GM23338 (cell line): ENCODE results near the gene GPR61. TPM values are rescaled to one million over a fixed set of nuclear protein-coding genes. Genes with fewer than 3 reads are reported as not detected.

Experiments
- ATAC-seq: fragments of 200-7000 bp; cut with Tn5 transposase; 3 replicates; pipeline ENCODE4 v1.9.1; 2020
- DNase-seq: peaks from one replicate; pipeline ENCODE4 v3.0.0-alpha.2; 2015; ENCODE audit warnings: low spot score
- H2AFZ ChIP-seq: fragments of 200-600 bp; sonication (generic); 2 replicates; pipeline ENCODE4 v1.8.0; 2016; ENCODE audit warnings: antibody characterized with exemption, mild to moderate bottlenecking, moderate library complexity
- H3F3A ChIP-seq: fragments of 200-600 bp; sonication (generic); replicated peaks from 2 replicates; pipeline ENCODE4 v1.8.0; 2017; ENCODE audit warnings: antibody characterized with exemption, mixed run types, low read depth
- H3K27ac ChIP-seq: fragments of 200-600 bp; sonication (generic); 2 replicates; pipeline ENCODE4 v1.6.1; 2016; ENCODE audit warnings: low read depth
- H3K27me3 ChIP-seq: fragments of 200-600 bp; sonication (generic); 2 replicates; pipeline ENCODE4 v1.8.0; 2016; ENCODE audit warnings: mild to moderate bottlenecking, mixed run types, moderate library complexity; ENCODE audit not compliant: insufficient read depth
- H3K36me3 ChIP-seq: fragments of 200-600 bp; sonication (generic); 2 replicates; pipeline ENCODE4 v1.8.0; 2016; ENCODE audit warnings: mild to moderate bottlenecking; ENCODE audit not compliant: insufficient read depth
- H3K4me1 ChIP-seq: fragments of 200-600 bp; sonication (generic); 2 replicates; pipeline ENCODE4 v1.8.0; 2016; ENCODE audit warnings: mild to moderate bottlenecking, moderate library complexity; ENCODE audit not compliant: insufficient read depth
- H3K4me2 ChIP-seq: fragments of 200-600 bp; sonication (generic); 2 replicates; pipeline ENCODE4 v1.7.1; 2017; ENCODE audit warnings: mixed run types
- H3K4me3 ChIP-seq: fragments of 200-600 bp; sonication (generic); 2 replicates; pipeline ENCODE4 v1.6.1; 2016; ENCODE audit warnings: mixed run types
- H3K79me2 ChIP-seq: fragments of 200-600 bp; sonication (generic); replicated peaks from 2 replicates; pipeline ENCODE4 v1.8.0; 2017; ENCODE audit warnings: mild to moderate bottlenecking; ENCODE audit not compliant: insufficient read depth
- H3K9me2 ChIP-seq: fragments of 200-600 bp; sonication (generic); 2 replicates; pipeline ENCODE4 v1.8.0; 2017; ENCODE audit not compliant: insufficient read depth
- H4K20me1 ChIP-seq: fragments of 200-600 bp; sonication (generic); replicated peaks from 2 replicates; pipeline ENCODE4 v1.8.0; 2017; ENCODE audit warnings: mild to moderate bottlenecking; ENCODE audit not compliant: insufficient read depth
- H3K27ac Mint-ChIP-seq: 2 replicates; pipeline ENCODE4 v1.8.0; 2020; ENCODE audit warnings: inconsistent platforms, mild to moderate bottlenecking, moderate library complexity, mixed read lengths
- H3K27me3 Mint-ChIP-seq: 3 replicates; pipeline ENCODE4 v1.8.0; 2022; ENCODE audit warnings: low read depth, mild to moderate bottlenecking, moderate library complexity, mixed read lengths, inconsistent platforms; ENCODE audit not compliant: insufficient read depth, poor library complexity
- H3K36me3 Mint-ChIP-seq: 3 replicates; pipeline ENCODE4 v1.8.0; 2021; ENCODE audit warnings: low read depth, mild to moderate bottlenecking, inconsistent platforms, moderate library complexity, mixed read lengths
- H3K4me1 Mint-ChIP-seq: 3 replicates; pipeline ENCODE4 v1.8.0; 2020; ENCODE audit warnings: mild to moderate bottlenecking, inconsistent platforms, mixed read lengths
- H3K4me3 Mint-ChIP-seq: 3 replicates; pipeline ENCODE4 v1.8.0; 2021; ENCODE audit warnings: moderate library complexity, mild to moderate bottlenecking, inconsistent platforms, mixed read lengths
- H3K9me3 Mint-ChIP-seq: 3 replicates; pipeline ENCODE4 v1.8.0; 2020; ENCODE audit warnings: moderate library complexity, mild to moderate bottlenecking, inconsistent platforms, mixed read lengths
- ETS1 ChIP-seq: IDR thresholded peaks from 2 replicates; pipeline ENCODE4 v1.6.1; 2016; ENCODE audit warnings: antibody characterized with exemption
- polyA plus RNA-seq: library from polyadenylated mRNA; unstranded; fragments of >200 nt; fragmentation: Nextera tagmentation; extraction: Ambion mirVana; gene quantifications from 2 replicates; pipeline ENCODE4 v1.2.1, GENCODE V29; 2016
- total RNA-seq: library from RNA; depleted of rRNA; stranded (reverse); fragments of >200 nt; shearing (Covaris generic); gene quantifications from 2 replicates; pipeline ENCODE4 v1.2.3, GENCODE V29; 2014
- TF ChIP-seq, protein P1 (sequence below): fragments of 250-450 bp; sonication (Bioruptor Pico); IDR thresholded peaks from 2 replicates; pipeline ENCODE4 v1.5.0; 2020; ENCODE audit warnings: mild to moderate bottlenecking, moderate library complexity

Gene GPR61
- total and polyA plus RNA-seq, 2 experiments from 2014 or later = 0.13 TPM; not detected in 1

- Histone ChIP-seq H3K79me2 (no peaks in the 10 kb centered on the region), H4K20me1 (no peaks in the 10 kb centered on the region), H3K9me2 (no peaks in the 10 kb centered on the region), H3F3A (no peaks in the 10 kb centered on the region), H3K36me3 (no peaks in the 10 kb centered on the region), H3K27me3 (peaks cover 32% of the 10 kb centered on the region), H2AFZ (no peak overlapping the region), H3K27ac (no peak overlapping the region), H3K4me3 (no peak overlapping the region), H3K4me1 (peaks cover 7% of the 10 kb centered on the region; the same call in 1 of the 2 replicates), H3K4me2 (no peak overlapping the region)
- Mint-ChIP-seq H3K4me1 (peaks cover 11% of the 10 kb centered on the region), H3K9me3 (no peaks in the 10 kb centered on the region), H3K27ac (no peak overlapping the region), H3K36me3 (no peaks in the 10 kb centered on the region; the same call in 2 of the 3 replicates), H3K4me3 (no peak overlapping the region), H3K27me3 (peaks cover 12% of the 10 kb centered on the region)
- DNase-seq (no peak), ATAC-seq (no peak)
- TF ChIP-seq, protein P1, sequence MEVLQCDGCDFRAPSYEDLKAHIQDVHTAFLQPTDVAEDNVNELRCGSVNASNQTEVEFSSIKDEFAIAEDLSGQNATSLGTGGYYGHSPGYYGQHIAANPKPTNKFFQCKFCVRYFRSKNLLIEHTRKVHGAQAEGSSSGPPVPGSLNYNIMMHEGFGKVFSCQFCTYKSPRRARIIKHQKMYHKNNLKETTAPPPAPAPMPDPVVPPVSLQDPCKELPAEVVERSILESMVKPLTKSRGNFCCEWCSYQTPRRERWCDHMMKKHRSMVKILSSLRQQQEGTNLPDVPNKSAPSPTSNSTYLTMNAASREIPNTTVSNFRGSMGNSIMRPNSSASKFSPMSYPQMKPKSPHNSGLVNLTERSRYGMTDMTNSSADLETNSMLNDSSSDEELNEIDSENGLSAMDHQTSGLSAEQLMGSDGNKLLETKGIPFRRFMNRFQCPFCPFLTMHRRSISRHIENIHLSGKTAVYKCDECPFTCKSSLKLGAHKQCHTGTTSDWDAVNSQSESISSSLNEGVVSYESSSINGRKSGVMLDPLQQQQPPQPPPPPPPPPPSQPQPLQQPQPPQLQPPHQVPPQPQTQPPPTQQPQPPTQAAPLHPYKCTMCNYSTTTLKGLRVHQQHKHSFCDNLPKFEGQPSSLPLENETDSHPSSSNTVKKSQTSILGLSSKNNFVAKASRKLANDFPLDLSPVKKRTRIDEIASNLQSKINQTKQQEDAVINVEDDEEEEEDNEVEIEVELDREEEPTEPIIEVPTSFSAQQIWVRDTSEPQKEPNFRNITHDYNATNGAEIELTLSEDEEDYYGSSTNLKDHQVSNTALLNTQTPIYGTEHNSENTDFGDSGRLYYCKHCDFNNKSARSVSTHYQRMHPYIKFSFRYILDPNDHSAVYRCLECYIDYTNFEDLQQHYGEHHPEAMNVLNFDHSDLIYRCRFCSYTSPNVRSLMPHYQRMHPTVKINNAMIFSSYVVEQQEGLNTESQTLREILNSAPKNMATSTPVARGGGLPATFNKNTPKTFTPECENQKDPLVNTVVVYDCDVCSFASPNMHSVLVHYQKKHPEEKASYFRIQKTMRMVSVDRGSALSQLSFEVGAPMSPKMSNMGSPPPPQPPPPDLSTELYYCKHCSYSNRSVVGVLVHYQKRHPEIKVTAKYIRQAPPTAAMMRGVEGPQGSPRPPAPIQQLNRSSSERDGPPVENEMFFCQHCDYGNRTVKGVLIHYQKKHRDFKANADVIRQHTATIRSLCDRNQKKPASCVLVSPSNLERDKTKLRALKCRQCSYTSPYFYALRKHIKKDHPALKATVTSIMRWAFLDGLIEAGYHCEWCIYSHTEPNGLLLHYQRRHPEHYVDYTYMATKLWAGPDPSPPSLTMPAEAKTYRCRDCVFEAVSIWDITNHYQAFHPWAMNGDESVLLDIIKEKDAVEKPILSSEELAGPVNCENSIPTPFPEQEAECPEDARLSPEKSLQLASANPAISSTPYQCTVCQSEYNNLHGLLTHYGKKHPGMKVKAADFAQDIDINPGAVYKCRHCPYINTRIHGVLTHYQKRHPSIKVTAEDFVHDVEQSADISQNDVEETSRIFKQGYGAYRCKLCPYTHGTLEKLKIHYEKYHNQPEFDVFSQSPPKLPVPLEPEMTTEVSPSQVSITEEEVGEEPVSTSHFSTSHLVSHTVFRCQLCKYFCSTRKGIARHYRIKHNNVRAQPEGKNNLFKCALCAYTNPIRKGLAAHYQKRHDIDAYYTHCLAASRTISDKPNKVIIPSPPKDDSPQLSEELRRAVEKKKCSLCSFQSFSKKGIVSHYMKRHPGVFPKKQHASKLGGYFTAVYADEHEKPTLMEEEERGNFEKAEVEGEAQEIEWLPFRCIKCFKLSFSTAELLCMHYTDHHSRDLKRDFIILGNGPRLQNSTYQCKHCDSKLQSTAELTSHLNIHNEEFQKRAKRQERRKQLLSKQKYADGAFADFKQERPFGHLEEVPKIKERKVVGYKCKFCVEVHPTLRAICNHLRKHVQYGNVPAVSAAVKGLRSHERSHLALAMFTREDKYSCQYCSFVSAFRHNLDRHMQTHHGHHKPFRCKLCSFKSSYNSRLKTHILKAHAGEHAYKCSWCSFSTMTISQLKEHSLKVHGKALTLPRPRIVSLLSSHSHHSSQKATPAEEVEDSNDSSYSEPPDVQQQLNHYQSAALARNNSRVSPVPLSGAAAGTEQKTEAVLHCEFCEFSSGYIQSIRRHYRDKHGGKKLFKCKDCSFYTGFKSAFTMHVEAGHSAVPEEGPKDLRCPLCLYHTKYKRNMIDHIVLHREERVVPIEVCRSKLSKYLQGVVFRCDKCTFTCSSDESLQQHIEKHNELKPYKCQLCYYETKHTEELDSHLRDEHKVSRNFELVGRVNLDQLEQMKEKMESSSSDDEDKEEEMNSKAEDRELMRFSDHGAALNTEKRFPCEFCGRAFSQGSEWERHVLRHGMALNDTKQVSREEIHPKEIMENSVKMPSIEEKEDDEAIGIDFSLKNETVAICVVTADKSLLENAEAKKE (CRISPR knock-in tag) = no peak
Observed at GRCh38 chr1:109513110-109513710, 26.5 kb upstream of the GPR61 start.

DNA sequence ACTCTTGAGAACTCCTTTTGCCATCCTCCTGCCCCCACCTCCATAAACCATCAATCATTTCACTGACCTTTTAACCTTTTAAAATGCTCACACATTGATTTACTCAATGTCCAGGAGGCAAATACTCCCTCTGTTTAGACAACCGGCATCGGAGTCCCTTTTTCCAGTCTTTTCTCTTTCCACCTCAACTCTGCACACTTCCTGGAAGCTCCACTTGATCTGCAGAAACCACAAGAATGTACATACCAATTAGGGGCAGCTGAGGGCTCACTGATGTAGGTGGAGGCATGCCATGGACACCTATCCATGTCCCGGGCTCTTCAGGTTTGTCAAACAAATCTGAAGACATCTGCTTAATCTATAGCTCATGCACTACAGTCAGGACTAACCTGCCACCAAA lies 24.8 kb upstream of the GPR61 start:
- DNase-seq (no peak), ATAC-seq (no peak)
- Mint-ChIP-seq H3K4me3 (no peak overlapping the region), H3K27ac (no peak overlapping the region), H3K27me3 (peaks cover 12% of the 10 kb centered on the region), H3K9me3 (no peaks in the 10 kb centered on the region), H3K36me3 (no peaks in the 10 kb centered on the region), H3K4me1 (peaks cover 5% of the 10 kb centered on the region)
- H3K36me3 ChIP-seq = no peaks in the 10 kb centered on the region
- H4K20me1 ChIP-seq = no peaks in the 10 kb centered on the region
- peaks cover 23% of the 10 kb centered on the region for H3K27me3 ChIP-seq
- no peaks in the 10 kb centered on the region for H3F3A ChIP-seq
- peaks cover 7% of the 10 kb centered on the region; the same call in 1 of the 2 replicates for H3K4me1 ChIP-seq
- no peaks in the 10 kb centered on the region for H3K79me2 ChIP-seq
- no peak for TF ChIP-seq ETS1
- no peak overlapping the region for H2AFZ ChIP-seq
- no peak overlapping the region for H3K27ac ChIP-seq
- no peaks in the 10 kb centered on the region for H3K9me2 ChIP-seq
- no peak overlapping the region for H3K4me2 ChIP-seq
- H3K4me3 ChIP-seq = no peak overlapping the region
